HCT116 (cell line): ENCODE results near the gene GRHL1. TPM values are rescaled to one million over a fixed set of nuclear protein-coding genes. Genes with fewer than 3 reads are reported as not detected.
A peak's percentile ranks its signal among the peaks of the same experiment; 100 is the strongest.

ENCODE experiments used
- ATAC-seq: fragments of 200-7000 bp; cut with Tn5 transposase; 2 replicates; pipeline ENCODE4 v1.9.1; 2020; ENCODE audit warnings: mild to moderate bottlenecking, moderate library complexity
- BruUV-seq: library from RNA; stranded (reverse); fragments of 400-500 nt; replicated peaks from 2 replicates; lab custom pipeline; 2021; lab: Mats Ljungman, UMichigan
- CTCF ChIA-PET: fragments of 300-600 bp; sonication (Branson Sonifier 250); formaldehyde crosslinking; loops from one replicate; lab custom pipeline; 2021; ENCODE audit warnings: antibody characterized with exemption; lab: Charles Lee
- POLR2A ChIA-PET: fragments of 300-600, 350-600 bp; sonication (Branson Sonifier 250); formaldehyde crosslinking; loops from one replicate; lab custom pipeline; 2021; ENCODE audit warnings: antibody characterized with exemption; lab: Charles Lee
- RAD21 ChIA-PET, 2 experiments: fragments of 300-600 bp; sonication (Branson Sonifier 250); formaldehyde crosslinking; loops; one replicate each; lab custom pipeline; 2023; ENCODE audit warnings: low total read pairs in 2 of 2; ENCODE audit not compliant: uncharacterized antibody in 2 of 2, unreplicated experiment in 2 of 2, low non-redundant PET in 1 of 2; lab: Charles Lee
- DNase-seq: peaks from one replicate; pipeline ENCODE4 v3.0.0-alpha.2; 2010; ENCODE audit warnings: low read depth, low spot score
- H2AFZ ChIP-seq: fragments of 200-600 bp; shearing (Covaris generic), sonication (generic); 2 replicates; pipeline ENCODE4 v1.6.1; 2017; ENCODE audit warnings: low read depth, mixed run types, mixed read lengths, antibody characterized with exemption, low read length; ENCODE audit not compliant: poor library complexity, severe bottlenecking
- H3K27ac ChIP-seq: 2 replicates; pipeline ENCODE4 v1.5.1; 2012; ENCODE audit warnings: low read depth, low read length
- H3K27me3 ChIP-seq: fragments of 200-600 bp; sonication (generic); 2 replicates; pipeline ENCODE4 v1.6.1; 2016; ENCODE audit warnings: mixed run types, low read length, mixed read lengths; ENCODE audit not compliant: insufficient read depth
- H3K36me3 ChIP-seq, 2 experiments: fragments of 200-500 bp in 1 of 2; fragments of 200-600 bp in 1 of 2; sonication (Bioruptor generic) in 1 of 2; sonication (generic) in 1 of 2; 2 replicates each; pipeline versions ENCODE4 v1.5.1 to v1.6.1; 2014 to 2016; ENCODE audit warnings: low read length in 2 of 2, inconsistent platforms in 1 of 2, mixed read lengths in 1 of 2, mixed run types in 1 of 2; ENCODE audit not compliant: insufficient read depth in 2 of 2, control insufficient read depth in 1 of 2
- H3K4me1 ChIP-seq, 2 experiments: fragments of 200-600 bp in 1 of 2; sonication (generic) in 1 of 2; 2 replicates each; pipeline versions ENCODE4 v1.5.1 to v1.6.1; 2012 to 2017; ENCODE audit warnings: low read length in 2 of 2, inconsistent platforms in 1 of 2, mild to moderate bottlenecking in 1 of 2, mixed read lengths in 1 of 2, mixed run types in 1 of 2, moderate library complexity in 1 of 2; ENCODE audit not compliant: insufficient read depth in 2 of 2, control insufficient read depth in 1 of 2
- H3K4me2 ChIP-seq: fragments of 200-600 bp; sonication (generic); 2 replicates; pipeline ENCODE4 v1.6.1; 2017; ENCODE audit warnings: mixed run types, low read length, mixed read lengths
- H3K4me3 ChIP-seq, 2 experiments: fragments of 200-600 bp in 1 of 2; sonication (generic) in 1 of 2; replicated peaks in 1 of 2; 2 replicates each; pipeline ENCODE4 v1.5.1; 2011 to 2016; ENCODE audit warnings: low read length in 2 of 2, control low read depth in 1 of 2, low read depth in 1 of 2, mild to moderate bottlenecking in 1 of 2, mixed read lengths in 1 of 2, mixed run types in 1 of 2
- H3K79me2 ChIP-seq: fragments of 200-600 bp; sonication (generic); 2 replicates; pipeline ENCODE4 v1.6.1; 2017; ENCODE audit warnings: mild to moderate bottlenecking, mixed run types, low read length, moderate library complexity, mixed read lengths; ENCODE audit not compliant: insufficient read depth
- H3K9ac ChIP-seq: fragments of 200-600 bp; sonication (generic); 2 replicates; pipeline ENCODE4 v1.6.1; 2016; ENCODE audit warnings: low read length, mixed read lengths
- H3K9me2 ChIP-seq: fragments of 200-600 bp; sonication (generic), shearing (Covaris generic); 2 replicates; pipeline ENCODE4 v1.6.1; 2017; ENCODE audit warnings: mixed run types, mild to moderate bottlenecking, moderate library complexity; ENCODE audit not compliant: insufficient read depth
- H3K9me3 ChIP-seq, 2 experiments: fragments of 200-500 bp in 1 of 2; fragments of 200-600 bp in 1 of 2; sonication (Bioruptor generic) in 1 of 2; sonication (generic) in 1 of 2; 2 replicates each; pipeline ENCODE4 v1.6.1; 2014 to 2017; ENCODE audit warnings: low read length in 2 of 2, mixed read lengths in 2 of 2, inconsistent platforms in 1 of 2, low read depth in 1 of 2, mild to moderate bottlenecking in 1 of 2, mixed run types in 1 of 2, moderate library complexity in 1 of 2; ENCODE audit not compliant: control insufficient read depth in 1 of 2, insufficient read depth in 1 of 2
- H4K20me1 ChIP-seq: fragments of 200-600 bp; sonication (generic), shearing (Covaris generic); 2 replicates; pipeline ENCODE4 v1.6.1; 2017; ENCODE audit warnings: mixed run types, mild to moderate bottlenecking, moderate library complexity; ENCODE audit not compliant: insufficient read depth
- CTCF ChIP-seq, 3 experiments: fragments of 200-600 bp in 1 of 3; sonication (generic) in 1 of 3; IDR thresholded peaks in 2 of 3; conservative IDR thresholded peaks in 1 of 3; 2 replicates each; pipeline ENCODE4 v1.5.1; 2012 to 2017; ENCODE audit warnings: low read depth in 2 of 3, low read length in 2 of 3, antibody characterized with exemption in 1 of 3, borderline replicate concordance in 1 of 3, control low read depth in 1 of 3, mild to moderate bottlenecking in 1 of 3, mixed read lengths in 1 of 3, mixed run types in 1 of 3, moderate library complexity in 1 of 3; ENCODE audit not compliant: insufficient read depth in 1 of 3
- JUND ChIP-seq: IDR thresholded peaks from 2 replicates; pipeline ENCODE4 v1.6.1; 2012
- POLR2AphosphoS5 ChIP-seq: IDR thresholded peaks from 2 replicates; pipeline ENCODE4 v1.6.1; 2011; ENCODE audit warnings: mild to moderate bottlenecking, low read depth, low read length, moderate library complexity
- RAD21 ChIP-seq: IDR thresholded peaks from 2 replicates; pipeline ENCODE4 v1.6.1; 2012; ENCODE audit warnings: low read depth, mild to moderate bottlenecking
- intact Hi-C: fragments of 100-400 bp; cut with micrococcal nuclease; formaldehyde crosslinking; loops from 2 replicates; pipeline ENCODE4 v1.10.0; 2022
- total RNA-seq: library from RNA; stranded (reverse); gene quantifications from one replicate; pipeline ENCODE4 v1.2.1, GENCODE V29; 2021; ENCODE audit not compliant: unreplicated experiment

GRHL1 gene
- total RNA-seq, 1 experiment from 2014 or later = 8.5 TPM

DNA sequence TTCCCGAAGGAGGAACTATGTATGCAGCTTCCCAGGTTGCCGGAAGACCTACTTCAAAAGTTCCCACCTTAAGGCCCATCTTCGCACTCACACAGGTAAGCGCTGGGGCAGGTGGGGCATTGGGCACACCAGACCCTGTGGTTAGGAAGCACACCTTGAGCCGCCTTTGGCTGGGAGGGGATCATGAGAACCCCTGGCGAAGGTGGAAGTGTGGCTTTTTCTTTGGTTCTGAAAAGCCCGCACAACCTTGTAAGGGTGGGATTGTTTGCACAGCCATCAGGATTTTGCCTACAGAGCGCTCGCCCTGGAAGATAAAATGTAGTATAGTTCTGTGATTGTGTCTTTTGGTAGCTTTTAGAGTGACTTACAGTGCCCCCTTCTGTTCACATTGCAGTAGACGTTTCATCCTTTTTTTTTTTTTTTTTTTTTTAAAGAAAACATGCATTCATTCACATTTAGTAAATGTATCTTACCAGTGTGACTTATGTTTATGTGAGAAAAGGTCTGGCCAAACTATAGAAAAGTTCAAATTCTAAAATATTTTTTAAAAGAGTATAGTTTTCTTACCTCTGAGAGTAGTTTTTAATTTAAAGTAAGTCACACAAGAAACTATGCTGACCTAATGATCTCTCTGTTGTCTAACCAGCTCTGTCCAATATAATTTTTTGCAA, 97.1 kb downstream of the GRHL1 start:
- RAD21 ChIA-PET = interaction anchor here (0.7 to 1.3 kb wide), 3 partner anchors 249 to 387 kb away, joined by 4 to 6 read pairs (median 5); no protein-coding TSS in a partner anchor
- no peak overlapping the region for H3K9ac ChIP-seq
- DNase-seq = peak; percentile 10
- H4K20me1 ChIP-seq = no peaks in the 10 kb centered on the region
- no peaks in the 10 kb centered on the region for H3K79me2 ChIP-seq
- H3K36me3 ChIP-seq = peaks cover 4% of the 10 kb centered on the region in 2 experiments; a peak in 3 of 4 replicates
- H3K9me3 ChIP-seq = no peaks in the 10 kb centered on the region
- peaks cover 3 to 9% of the 10 kb centered on the region in 2 experiments; a peak in 1 of 4 replicates for H3K4me1 ChIP-seq
- no peak overlapping the region for H3K4me3 ChIP-seq
- POLR2A ChIA-PET = no interaction called here
- H3K27me3 ChIP-seq = no peaks in the 10 kb centered on the region
- H3K4me2 ChIP-seq = no peak overlapping the region
- intact Hi-C loops = loop anchor here (1.0 to 10.0 kb wide), 3 partner anchors 234 to 494 kb away; partner anchors contain the start of gene ADAM17
- H2AFZ ChIP-seq = no peak overlapping the region
- CTCF ChIA-PET = interaction anchor here (0.7 to 6.0 kb wide), 14 partner anchors 9 to 427 kb away, joined by 3 to 36 read pairs (median 5); partner anchors contain the start of gene TAF1B
- H3K9me2 ChIP-seq = no peaks in the 10 kb centered on the region
- BruUV-seq = no TSS peak
- no peak overlapping the region for H3K27ac ChIP-seq
- no peak for ATAC-seq
- TF ChIP-seq POLR2AphosphoS5 (no peak), RAD21 (peak; percentile 84), JUND (no peak), CTCF (IDR thresholded peaks at IDR 0.05 in 2 of 3, conservative IDR thresholded peaks at IDR 0.05 in 1 of 3; ENCODE audit: borderline replicate concordance in 1 of 3, insufficient read depth in 1 of 3, low read depth in 2 of 3, low read length in 2 of 3) (peak; percentile 48 to 79 (median 75))

Other genes starting within 250 kb of the GRHL1 start
- 27.9 TPM for gene TAF1B, start 108.2 kb upstream of the GRHL1 start, total RNA-seq
- 9.0 TPM for gene KLF11, start 91.9 kb downstream of the GRHL1 start, total RNA-seq
- 3.7 TPM for gene CYS1, start 128.7 kb downstream of the GRHL1 start, total RNA-seq
- gene RRM2, start 171.0 kb downstream of the GRHL1 start, total RNA-seq = 330 TPM